Kidney (tissue), 14 donors: ENCODE results near the gene DGKI. TPM values are rescaled to one million over a fixed set of nuclear protein-coding genes. Genes with fewer than 3 reads are reported as not detected.

ENCODE experiments used
- DNase-seq, 5 donors: peaks; one replicate each; pipeline ENCODE4 v3.0.0-alpha.2; 2013 to 2020
- FAIRE-seq: peaks from 2 replicates; lab custom pipeline; 2012; peaks lifted over from hg19 to GRCh38; lab: Jason Lieb, UNC
- H3K27ac ChIP-seq, 2 donors: one replicate each; pipeline ENCODE4 v1.7.0; 2013; ENCODE audit warnings: low read depth in 2 of 2, low read length in 2 of 2, inconsistent platforms in 1 of 2
- H3K27me3 ChIP-seq: one replicate; pipeline ENCODE4 v1.7.1; 2013; ENCODE audit warnings: low read length, inconsistent platforms; ENCODE audit not compliant: control insufficient read depth, insufficient read depth
- H3K36me3 ChIP-seq, 3 donors: one replicate each; pipeline versions ENCODE4 v1.7.0 to v1.7.1; 2013; ENCODE audit warnings: low read length in 3 of 3, control low read depth in 1 of 3, inconsistent platforms in 1 of 3; ENCODE audit not compliant: insufficient read depth in 3 of 3, control insufficient read depth in 2 of 3
- H3K4me1 ChIP-seq, 3 donors: one replicate each; pipeline versions ENCODE4 v1.7.0 to v1.7.1; 2013; ENCODE audit warnings: low read length in 3 of 3, inconsistent platforms in 1 of 3, low read depth in 1 of 3; ENCODE audit not compliant: control insufficient read depth in 2 of 3, insufficient read depth in 2 of 3
- H3K4me3 ChIP-seq, 3 donors: one replicate each; pipeline versions ENCODE4 v1.7.0 to v1.8.1; 2013; ENCODE audit warnings: low read length in 3 of 3, control low read depth in 1 of 3, inconsistent platforms in 1 of 3
- H3K9ac ChIP-seq, 3 donors: one replicate each; pipeline versions ENCODE4 v1.7.0 to v1.7.1; 2013; ENCODE audit warnings: low read length in 3 of 3, control low read depth in 1 of 3, inconsistent platforms in 1 of 3
- H3K9me3 ChIP-seq, 3 donors: one replicate each; pipeline versions ENCODE4 v1.7.0 to v1.7.1; 2013; ENCODE audit warnings: low read length in 3 of 3, control low read depth in 1 of 3, inconsistent platforms in 1 of 3; ENCODE audit not compliant: control insufficient read depth in 2 of 3, insufficient read depth in 1 of 3
- CTCF ChIP-seq: IDR thresholded peaks from 3 replicates; pipeline ENCODE4 v1.5.1; 2012; ENCODE audit warnings: mild to moderate bottlenecking, moderate library complexity, borderline replicate concordance; ENCODE audit not compliant: insufficient read depth; ENCODE audit errors: extremely low read depth
- intact Hi-C: fragments of 100-400 bp; cut with DNase I; formaldehyde crosslinking; loops from one replicate; pipeline ENCODE4 v1.11.1; 2022
- polyA plus RNA-seq: library from polyadenylated mRNA; stranded (reverse); fragments of 350-450 nt; fragmentation: Illumina TruSeq; extraction: RNeasy Lipid Tissue Mini Kit (QIAGEN cat#74804); gene quantifications from one replicate; pipeline ENCODE4 v1.2.3, GENCODE V29; 2014; ENCODE audit warnings: low read depth, low replicate concordance; ENCODE audit not compliant: insufficient read depth
- total RNA-seq: library from RNA; stranded (reverse); fragmentation: NEBNext Ultra II Directional; extraction: Animal tissue kit (Norgen Biotek cat#: 25700); gene quantifications from one replicate; pipeline ENCODE4 v1.2.1, GENCODE V29; 2021
- donor health status: control.
- donor health status: control.
- donor health status: control.
- donor health status: control.
- donor health status: control.
- donor health status: DM: yes; HTN: yes; CAD: no.
- donor health status: Normal renal cell carcinoma (clear cell type).

The DGKI gene
- total and polyA plus RNA-seq, 2 donors from 2014 or later, result 1.3 to 2.5 TPM

DNA sequence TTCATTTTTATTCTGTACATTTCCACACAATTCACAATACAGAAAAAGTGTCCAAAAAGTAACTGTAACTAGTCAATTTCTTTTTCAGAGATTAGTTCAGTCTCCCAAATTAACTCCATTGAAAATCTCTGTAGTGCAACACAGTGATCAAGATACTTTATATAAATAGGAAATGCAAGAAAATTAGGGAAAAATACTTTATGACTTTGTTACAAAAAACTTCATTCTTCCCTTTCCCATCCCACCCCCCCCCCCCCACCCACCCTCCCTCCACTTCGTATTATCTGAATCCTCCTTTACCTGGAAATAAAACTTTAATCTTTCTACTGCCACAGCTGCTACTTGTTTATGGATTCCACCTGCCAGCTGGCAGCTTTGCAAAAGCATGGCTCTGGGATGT is 465.7 kb downstream of the DGKI start:
- DNase-seq (no peak), FAIRE-seq (no peak)
- Histone ChIP-seq H3K9me3 (no peaks in the 10 kb centered on the region), H3K27ac (no peak overlapping the region), H3K9ac (no peak overlapping the region), H3K27me3 (no peaks in the 10 kb centered on the region), H3K4me3 (no peak overlapping the region), H3K36me3 (no peaks in the 10 kb centered on the region), H3K4me1 (no peaks in the 10 kb centered on the region)
- intact Hi-C loops, result no loop called here
- TF ChIP-seq CTCF, result no peak

DNA sequence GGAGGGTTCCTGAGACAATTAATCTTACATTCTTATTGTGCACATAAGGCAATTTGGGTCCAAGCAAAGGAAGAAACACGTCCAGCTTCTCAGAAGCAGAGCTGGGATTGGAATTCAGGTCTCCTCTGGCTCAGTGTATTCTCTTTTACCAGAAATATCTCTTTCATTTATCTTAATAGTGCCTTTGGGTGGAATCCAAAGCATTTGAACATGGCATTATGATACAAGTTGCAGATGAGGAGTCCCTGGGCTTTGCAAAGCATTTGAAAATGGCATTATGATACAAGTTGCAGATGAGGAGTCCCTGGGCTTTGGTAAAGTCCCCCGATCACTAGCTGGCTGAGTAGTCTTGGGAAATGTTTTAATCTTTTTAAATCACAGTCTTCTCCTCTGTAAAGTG is 473.3 kb downstream of the DGKI start:
- no peak for FAIRE-seq
- intact Hi-C loops, result no loop called here
- Histone ChIP-seq H3K4me1 (no peaks in the 10 kb centered on the region), H3K9me3 (no peaks in the 10 kb centered on the region), H3K27me3 (no peaks in the 10 kb centered on the region), H3K9ac (no peak overlapping the region), H3K36me3 (no peaks in the 10 kb centered on the region), H3K27ac (no peak overlapping the region), H3K4me3 (no peak overlapping the region)
- no peak for TF ChIP-seq CTCF
- DNase-seq, result no peak

DNA sequence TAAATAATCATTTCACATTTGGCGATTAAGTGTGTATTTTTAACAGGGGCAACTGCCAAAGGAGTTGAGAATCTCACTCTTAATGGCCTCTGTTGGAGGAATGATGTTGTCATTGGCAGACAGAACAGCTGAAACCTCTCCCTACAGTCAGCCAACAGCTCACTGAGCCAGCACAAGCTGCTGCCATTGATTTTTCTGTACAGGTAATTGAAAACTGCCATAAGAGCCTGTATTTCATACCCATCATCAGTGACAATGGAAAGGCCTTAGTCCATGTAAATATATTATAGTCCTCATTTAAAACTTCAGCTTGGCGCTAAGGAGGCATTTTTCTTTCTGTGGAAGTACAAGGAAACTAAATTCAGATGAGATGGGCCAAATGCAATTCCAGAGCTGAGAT is 475.2 kb downstream of the DGKI start:
- intact Hi-C loops, result no loop called here
- Histone ChIP-seq H3K36me3 (no peaks in the 10 kb centered on the region), H3K4me3 (no peak overlapping the region), H3K9me3 (no peaks in the 10 kb centered on the region), H3K4me1 (no peaks in the 10 kb centered on the region), H3K27ac (no peak overlapping the region), H3K9ac (no peak overlapping the region), H3K27me3 (no peaks in the 10 kb centered on the region)
- FAIRE-seq (no peak), DNase-seq (no peak)
- no peak for TF ChIP-seq CTCF

GRCh38 chr7:137366995-137367394 is 479.8 kb downstream of the DGKI start:
- no peaks in the 10 kb centered on the region for H3K36me3 ChIP-seq
- H3K4me1 ChIP-seq, result no peaks in the 10 kb centered on the region
- DNase-seq, result no peak
- intact Hi-C loops, result no loop called here
- no peak for TF ChIP-seq CTCF
- no peak for FAIRE-seq
- H3K4me3 ChIP-seq, result no peak overlapping the region
- no peak overlapping the region for H3K27ac ChIP-seq
- H3K9ac ChIP-seq, result no peak overlapping the region
- no peaks in the 10 kb centered on the region for H3K27me3 ChIP-seq
- H3K9me3 ChIP-seq, result no peaks in the 10 kb centered on the region
